HepG2 (cell line): Measurements from ENCODE around the gene JPT1. TPM values are rescaled to one million over a fixed set of nuclear protein-coding genes. Genes with fewer than 3 reads are reported as not detected.

Experiments used
- CENPBD1 ChIP-seq: sonication (generic); formaldehyde crosslinking; IDR thresholded peaks from 2 replicates; pipeline ENCODE4 v1.8.0; 2022; ENCODE audit warnings: missing genetic modification reagents, low read depth, mild to moderate bottlenecking, borderline replicate concordance
- CHD2 ChIP-seq: IDR thresholded peaks from 2 replicates; pipeline ENCODE4 v1.6.1; 2011; ENCODE audit warnings: low read depth, low read length, improper control_type of control experiment
- CHD4 ChIP-seq: fragments of 200-600 bp; sonication (generic); IDR thresholded peaks from 2 replicates; pipeline ENCODE4 v1.7.0; 2017; ENCODE audit warnings: mild to moderate bottlenecking, low read length, borderline replicate concordance
- HNF4G ChIP-seq, 2 experiments: sonication (generic) in 1 of 2; formaldehyde crosslinking in 1 of 2; IDR thresholded peaks; 2 replicates each; pipeline versions ENCODE4 v1.4.0 to v1.6.1; 2011 to 2020; ENCODE audit warnings: borderline replicate concordance in 2 of 2, low read depth in 2 of 2, mild to moderate bottlenecking in 2 of 2, low read length in 1 of 2, missing genetic modification reagents in 1 of 2, moderate library complexity in 1 of 2
- NFE2 ChIP-seq: sonication (generic); formaldehyde crosslinking; IDR thresholded peaks from 2 replicates; pipeline ENCODE4 v1.4.0; 2020; ENCODE audit warnings: missing genetic modification reagents
- NR2F6 ChIP-seq, 2 experiments: IDR thresholded peaks; 2 replicates each; pipeline ENCODE4 v1.6.1; 2016; ENCODE audit warnings: antibody characterized with exemption in 1 of 2, mild to moderate bottlenecking in 1 of 2
- PRMT3 ChIP-seq: sonication (generic); formaldehyde crosslinking; IDR thresholded peaks from 2 replicates; pipeline ENCODE4 v1.8.1; 2022; ENCODE audit warnings: low read depth, mild to moderate bottlenecking, moderate library complexity, missing genetic modification reagents, borderline replicate concordance
- TSC22D2 ChIP-seq: sonication (generic); formaldehyde crosslinking; IDR thresholded peaks from 2 replicates; pipeline ENCODE4 v1.5.1; 2020; ENCODE audit warnings: missing genetic modification reagents, mild to moderate bottlenecking, borderline replicate concordance
- XRCC5 ChIP-seq: fragments of 200-400 bp; formaldehyde crosslinking; optimal IDR thresholded peaks from 2 replicates; pipeline ENCODE3; 2017; ENCODE audit warnings: mild to moderate bottlenecking, low read length
- YEATS2 ChIP-seq: sonication (generic); formaldehyde crosslinking; IDR thresholded peaks from 2 replicates; pipeline ENCODE4 v1.4.0; 2020; ENCODE audit warnings: missing genetic modification reagents, borderline replicate concordance
- ZBTB40 ChIP-seq, 2 experiments: fragments of 450-650 bp in 1 of 2; sonication (generic) in 1 of 2; formaldehyde crosslinking in 1 of 2; IDR thresholded peaks; 2 replicates each; pipeline versions ENCODE4 v1.6.1 to v1.8.0; 2016 to 2022; ENCODE audit warnings: antibody characterized with exemption in 1 of 2, mild to moderate bottlenecking in 1 of 2, missing genetic modification reagents in 1 of 2
- ZGPAT ChIP-seq: IDR thresholded peaks from 2 replicates; pipeline ENCODE4 v1.6.1; 2016; ENCODE audit warnings: mild to moderate bottlenecking
- ZNF710 ChIP-seq: sonication (generic); formaldehyde crosslinking; IDR thresholded peaks from 2 replicates; pipeline ENCODE4 v1.5.0; 2020; ENCODE audit warnings: mild to moderate bottlenecking, missing genetic modification reagents, borderline replicate concordance
- ZNF775 ChIP-seq: sonication (generic); formaldehyde crosslinking; IDR thresholded peaks from 2 replicates; pipeline ENCODE4 v1.4.0; 2020; ENCODE audit warnings: missing genetic modification reagents, mild to moderate bottlenecking, moderate library complexity, borderline replicate concordance
- polyA plus RNA-seq, 8 experiments: library from polyadenylated mRNA; depleted of rRNA in 3 of 8; stranded (reverse) in 7 of 8; unstranded in 1 of 8; fragments of >200 nt; fragmentation: Illumina TruSeq in 4 of 8; extraction: Trizol in 4 of 8; gene quantifications; 2 replicates each; pipeline versions ENCODE4 v1.2.1 to v1.2.3, GENCODE V29; 2011 to 2016; ENCODE audit warnings: low read depth in 4 of 8, missing spikeins in 1 of 8, mixed read lengths in 1 of 8; ENCODE audit not compliant: insufficient read depth in 1 of 8
- total RNA-seq, 5 experiments: library from RNA; depleted of rRNA; stranded (reverse); fragments of >200 nt; fragmentation: Illumina TruSeq; extraction: Trizol; gene quantifications; 2 replicates each; pipeline ENCODE4 v1.2.3, GENCODE V29; 2016; ENCODE audit warnings: low read depth in 1 of 5

Gene JPT1
- total and polyA plus RNA-seq, 2 of the 13 experiments (the other 11 are each of a cell fraction or from before 2014, with no cell fraction given) = 43.3 to 256 TPM

GRCh38 chr17:75113798-75114551, 40.3 kb downstream of the JPT1 start (continued):
- TF ChIP-seq CHD2 (no peak), ZNF710 (CRISPR knock-in tag) (peak; percentile 65; the same call in 1 of the 2 replicates), NFE2 (no peak), TSC22D2 (CRISPR knock-in tag) (peak; percentile 30; the same call in 1 of the 2 replicates), HNF4G (IDR thresholded peaks at IDR 0.05; ENCODE audit: borderline replicate concordance, low read depth, low read length) (no peak), HNF4G (CRISPR knock-in tag; IDR thresholded peaks at IDR 0.05; ENCODE audit: borderline replicate concordance, low read depth) (no peak), ZBTB40 (IDR thresholded peaks at IDR 0.05) (no peak), ZBTB40 (CRISPR knock-in tag; IDR thresholded peaks at IDR 0.05) (no peak), NR2F6 (IDR thresholded peaks at IDR 0.05) (no peak), NR2F6 (CRISPR knock-in tag; IDR thresholded peaks at IDR 0.05) (0 out of 2 replicates have a peak, but pooled peaks have one; percentile 52), XRCC5 (peak; percentile 58), ZGPAT (CRISPR knock-in tag) (peak; percentile 78), CENPBD1 (CRISPR knock-in tag) (0 out of 2 replicates have a peak, but pooled peaks have one; percentile 30), CHD4 (no peak), ZNF775 (CRISPR knock-in tag) (no peak), PRMT3 (CRISPR knock-in tag) (no peak), YEATS2 (CRISPR knock-in tag) (peak; percentile 77; the same call in 1 of the 2 replicates)
